ENCODE data around the gene IFIH1. TPM values are rescaled to one million over a fixed set of nuclear protein-coding genes. Genes with fewer than 3 reads are reported as not detected.

Gene IFIH1
- total RNA-seq, 1 experiment from 2014 or later: not detected

DNA sequence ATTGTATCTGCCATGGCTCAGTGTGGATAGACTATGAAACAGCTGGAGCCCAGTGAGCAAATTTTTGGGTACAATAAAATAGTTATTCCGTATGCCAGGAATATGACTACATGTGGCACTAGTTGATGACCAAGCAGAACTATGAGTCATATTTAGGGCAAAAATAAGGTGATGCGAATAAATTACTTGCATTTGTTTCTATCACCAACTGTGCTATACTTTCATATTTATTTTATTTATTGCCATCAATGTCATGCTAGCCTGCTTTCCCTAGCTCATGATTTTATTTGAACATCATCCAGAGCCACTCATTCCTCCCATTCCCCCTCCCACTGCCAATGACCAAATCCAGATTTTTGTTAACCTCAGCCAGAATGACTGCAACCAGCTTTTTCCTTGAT is 61.9 kb downstream of the IFIH1 start:
- Histone ChIP-seq H3K9me3 (replicated peaks) (no peaks in the 10 kb centered on the region), H3K27ac (no peak overlapping the region)

GRCh38 chr2:162254236-162254871 is 64.1 kb downstream of the IFIH1 start:
- H3K9me3 ChIP-seq (replicated peaks): no peaks in the 10 kb centered on the region
- H3K36me3 ChIP-seq: no peaks in the 10 kb centered on the region
- no peaks in the 10 kb centered on the region for H3K4me1 ChIP-seq

More for the DNA sequence above, 61.9 kb downstream of the IFIH1 start:
- Histone ChIP-seq H3K4me1 (0 out of 2 replicates have a peak, but pooled peaks cover 3% of the 10 kb centered on the region), H3K36me3 (no peaks in the 10 kb centered on the region), H3K27me3 (no peaks in the 10 kb centered on the region), H3K4me3 (no peak overlapping the region)
- DNase-seq: no peak

DNA sequence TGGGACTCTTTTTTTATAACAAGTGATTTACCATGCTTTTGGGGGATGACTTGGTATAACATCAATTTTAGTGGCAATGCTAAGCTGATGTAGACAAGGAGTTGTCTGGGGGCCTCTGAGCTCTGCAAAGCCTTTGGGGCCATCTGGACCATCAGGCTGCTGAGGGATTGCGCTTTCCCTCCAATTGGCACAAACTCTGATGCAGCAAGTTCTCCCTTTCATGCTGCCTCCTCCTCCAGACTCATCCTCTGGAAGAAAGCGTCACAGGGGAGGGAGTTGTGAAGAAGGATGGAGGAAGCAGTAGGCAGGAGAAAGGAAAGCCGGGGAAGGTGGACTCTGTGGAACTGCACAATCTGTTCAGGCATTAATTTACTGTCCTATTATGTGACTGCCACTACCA is 65.0 kb downstream of the IFIH1 start:
- Histone ChIP-seq H3K4me3 (no peak overlapping the region), H3K4me1 (no peaks in the 10 kb centered on the region), H3K9me3 (replicated peaks) (no peaks in the 10 kb centered on the region), H3K27ac (no peak overlapping the region), H3K36me3 (no peaks in the 10 kb centered on the region), H3K27me3 (no peaks in the 10 kb centered on the region)
- no peak for DNase-seq

More at GRCh38 chr2:162254236-162254871, 64.1 kb downstream of the IFIH1 start:
- Histone ChIP-seq H3K4me3 (no peak overlapping the region), H3K27me3 (no peaks in the 10 kb centered on the region), H3K27ac (no peak overlapping the region)
- no peak for DNase-seq

GRCh38 chr2:162252153-162252552 is 66.3 kb downstream of the IFIH1 start:
- H3K27me3 ChIP-seq: no peaks in the 10 kb centered on the region
- no peaks in the 10 kb centered on the region for H3K9me3 ChIP-seq (replicated peaks)
- no peak for DNase-seq

DNA sequence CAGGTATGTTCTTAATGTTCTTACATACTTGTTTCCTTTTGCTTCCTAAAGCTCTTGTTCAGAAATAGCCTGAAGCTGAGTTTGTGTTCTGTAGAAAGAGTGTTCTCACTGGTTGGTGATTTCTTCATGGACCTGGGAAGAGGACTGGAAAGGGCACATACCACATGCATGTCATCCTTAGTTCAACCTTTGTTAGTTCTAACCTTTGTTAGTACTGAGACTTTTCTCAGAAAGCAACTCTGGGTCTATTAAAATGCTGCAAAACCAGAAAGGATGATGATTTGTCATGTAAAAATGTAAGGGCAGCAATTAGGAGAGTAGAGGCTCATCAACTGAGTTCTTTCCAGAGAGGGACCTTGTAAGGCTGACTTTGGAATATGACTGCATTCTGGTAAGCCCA is 72.7 kb downstream of the IFIH1 start:
- Histone ChIP-seq H3K36me3 (no peaks in the 10 kb centered on the region), H3K27me3 (no peaks in the 10 kb centered on the region), H3K4me1 (peaks cover 20% of the 10 kb centered on the region; the same call in 1 of the 2 replicates), H3K4me3 (no peak overlapping the region), H3K9me3 (replicated peaks) (no peaks in the 10 kb centered on the region), H3K27ac (no peak overlapping the region)
- DNase-seq: no peak

More at GRCh38 chr2:162252153-162252552, 66.3 kb downstream of the IFIH1 start:
- Histone ChIP-seq H3K4me3 (no peak overlapping the region), H3K27ac (no peak overlapping the region), H3K4me1 (no peaks in the 10 kb centered on the region), H3K36me3 (no peaks in the 10 kb centered on the region)

DNA sequence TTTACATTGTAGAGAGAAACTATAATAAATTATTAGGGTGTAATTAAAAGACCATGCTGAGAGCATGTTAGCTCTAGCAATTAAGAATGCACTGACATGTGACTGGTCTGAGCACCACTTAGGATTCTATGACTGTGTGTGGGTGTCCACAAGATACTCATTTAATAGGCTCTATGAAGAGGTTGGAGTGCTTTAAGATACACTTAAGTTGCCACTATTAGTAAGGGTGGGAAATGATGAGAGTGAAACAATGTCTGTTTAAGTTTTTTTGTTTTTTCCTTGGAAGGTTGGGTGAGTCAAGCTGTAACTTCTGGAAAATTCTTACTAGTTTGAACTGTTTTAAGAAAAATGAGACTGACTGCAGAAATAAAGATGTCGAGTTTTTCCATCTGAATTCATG is 73.4 kb downstream of the IFIH1 start:
- Histone ChIP-seq H3K27me3 (no peaks in the 10 kb centered on the region), H3K36me3 (no peaks in the 10 kb centered on the region), H3K9me3 (replicated peaks) (no peaks in the 10 kb centered on the region), H3K4me3 (no peak overlapping the region), H3K27ac (no peak overlapping the region), H3K4me1 (peaks cover 20% of the 10 kb centered on the region; the same call in 1 of the 2 replicates)
- no peak for DNase-seq

GRCh38 chr2:162244541-162245031 is 73.9 kb downstream of the IFIH1 start:
- no peaks in the 10 kb centered on the region for H3K36me3 ChIP-seq
- no peak overlapping the region for H3K27ac ChIP-seq
- H3K4me1 ChIP-seq: peaks cover 20% of the 10 kb centered on the region; the same call in 1 of the 2 replicates
- H3K4me3 ChIP-seq: no peak overlapping the region
- no peaks in the 10 kb centered on the region for H3K9me3 ChIP-seq (replicated peaks)
- H3K27me3 ChIP-seq: no peaks in the 10 kb centered on the region
- DNase-seq: no peak

GRCh38 chr2:162243715-162244114 is 74.8 kb downstream of the IFIH1 start:
- Histone ChIP-seq H3K36me3 (no peaks in the 10 kb centered on the region), H3K27me3 (no peaks in the 10 kb centered on the region), H3K27ac (peak overlapping the region; percentile 67; the same call in 1 of the 2 replicates), H3K4me1 (peaks cover 20% of the 10 kb centered on the region; the same call in 1 of the 2 replicates), H3K9me3 (replicated peaks) (no peaks in the 10 kb centered on the region), H3K4me3 (peak overlapping the region; percentile 44)
- DNase-seq: no peak

- Histone ChIP-seq H3K4me3 (peak within 1 kb of the TSS; percentile 44), H3K36me3 (no peaks in the 10 kb centered on the region), H3K4me1 (peaks cover 20% of the 10 kb centered on the region; the same call in 1 of the 2 replicates), H3K27ac (peak within 1 kb of the TSS; percentile 67), H3K27me3 (no peaks in the 10 kb centered on the region), H3K9me3 (replicated peaks) (no peaks in the 10 kb centered on the region)
- peak in 1 of 2 experiments; percentile 37 for DNase-seq
These were observed 75.2 kb downstream of the IFIH1 start, which contains the start of gene FAP for GRCh38 chr2:162243294-162243693. Gene FAP, minus strand, starts transcription at chr2:162243445. Its CDS starts 118 bp downstream, at chr2:162243327.

GRCh38 chr2:162242586-162243280 is 75.8 kb downstream of the IFIH1 start:
- no peaks in the 10 kb centered on the region for H3K27me3 ChIP-seq
- peak in 1 of 2 experiments; percentile 53 for DNase-seq
- H3K27ac ChIP-seq: peak overlapping the region; percentile 67
- H3K9me3 ChIP-seq (replicated peaks): no peaks in the 10 kb centered on the region
- peak overlapping the region; percentile 44 for H3K4me3 ChIP-seq
- H3K36me3 ChIP-seq: no peaks in the 10 kb centered on the region
- H3K4me1 ChIP-seq: peaks cover 20% of the 10 kb centered on the region; the same call in 1 of the 2 replicates

DNA sequence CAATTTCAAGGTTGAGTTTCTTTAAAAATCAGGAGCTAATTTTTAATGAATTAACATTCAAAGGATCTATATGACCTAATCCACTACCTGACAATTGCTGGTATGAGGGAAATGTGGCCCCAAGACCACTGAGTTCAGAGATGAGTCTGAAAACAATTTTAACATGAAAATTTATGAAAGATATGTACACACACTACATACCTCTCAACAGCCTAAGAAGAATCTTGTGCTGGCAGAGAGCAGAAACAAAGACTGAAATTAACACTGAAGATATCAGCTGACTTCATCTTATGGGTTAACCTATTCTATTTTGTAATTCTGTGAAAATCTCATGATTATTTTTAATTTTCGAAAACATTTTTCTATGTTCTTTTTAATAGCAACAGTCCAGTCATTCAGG is 76.9 kb downstream of the IFIH1 start:
- Histone ChIP-seq H3K4me3 (no peak overlapping the region), H3K36me3 (no peaks in the 10 kb centered on the region), H3K4me1 (peaks cover 20% of the 10 kb centered on the region; the same call in 1 of the 2 replicates), H3K9me3 (replicated peaks) (no peaks in the 10 kb centered on the region), H3K27ac (no peak overlapping the region), H3K27me3 (no peaks in the 10 kb centered on the region)
- DNase-seq: no peak

DNA sequence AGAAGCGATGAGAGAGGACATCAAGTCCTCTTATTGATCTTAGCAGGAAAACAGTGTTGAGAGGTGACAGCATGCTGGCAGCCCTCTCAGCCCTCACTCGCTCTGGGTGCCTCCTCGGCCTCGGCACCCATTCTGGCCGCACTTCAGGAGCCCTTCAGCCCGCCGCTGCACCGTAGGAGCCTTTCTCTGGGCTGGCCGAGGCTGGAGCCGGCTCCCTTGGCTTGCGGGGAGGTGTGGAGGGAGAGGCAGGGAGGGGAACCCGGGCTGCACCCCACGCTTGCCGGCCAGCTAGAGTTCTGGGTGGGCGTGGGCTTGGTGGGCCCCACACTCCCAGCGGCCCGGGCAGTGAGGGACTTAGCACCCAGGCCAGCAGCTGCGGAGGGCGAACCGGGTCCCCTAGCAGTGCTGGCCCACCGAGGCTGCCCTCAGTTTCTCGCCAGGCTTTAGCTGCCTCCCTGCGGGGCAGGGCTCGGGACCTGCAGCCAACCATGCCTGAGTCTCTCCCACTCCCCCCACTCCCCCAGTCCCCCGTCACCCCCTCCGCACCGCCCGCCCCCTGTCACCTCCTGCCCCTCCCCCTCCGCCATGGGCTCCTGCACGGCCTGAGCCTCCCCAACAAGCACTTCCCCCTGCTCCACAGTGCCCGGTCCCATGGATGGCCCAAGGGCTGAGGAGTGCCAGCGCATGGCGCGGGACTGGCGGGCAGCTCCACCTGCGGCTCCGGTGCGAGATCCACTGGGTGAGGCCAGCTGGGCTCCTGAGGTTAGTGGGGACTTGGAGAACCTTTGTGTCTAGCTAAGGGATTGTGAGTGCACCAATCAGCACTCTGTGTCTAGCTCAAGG is 83.6 kb downstream of the IFIH1 start:
- no peaks in the 10 kb centered on the region for H3K4me1 ChIP-seq
- H3K9me3 ChIP-seq (replicated peaks): no peaks in the 10 kb centered on the region
- H3K27ac ChIP-seq: no peak overlapping the region
- H3K27me3 ChIP-seq: no peaks in the 10 kb centered on the region
- no peak for DNase-seq
- H3K4me3 ChIP-seq: no peak overlapping the region
- no peaks in the 10 kb centered on the region for H3K36me3 ChIP-seq

DNA sequence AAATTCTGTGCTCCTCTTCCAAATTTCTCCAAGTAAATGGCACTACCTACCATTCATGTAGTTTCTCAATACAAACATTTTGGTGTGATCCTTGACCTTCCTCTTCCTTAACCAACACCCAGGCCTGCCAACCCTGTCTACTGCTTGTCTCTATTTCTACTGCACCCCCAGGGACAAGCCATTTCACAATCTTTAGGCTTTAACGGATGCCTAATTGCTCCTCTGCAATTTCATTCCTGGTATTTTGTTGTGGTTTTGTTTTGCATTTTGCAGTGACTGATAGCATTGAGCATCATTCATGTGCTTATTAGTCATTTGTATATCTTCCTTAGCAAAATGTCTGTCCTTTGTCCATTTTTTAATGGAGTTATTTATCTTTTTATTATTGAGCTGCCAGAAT is 85.3 kb downstream of the IFIH1 start:
- H3K36me3 ChIP-seq: no peaks in the 10 kb centered on the region
- DNase-seq: no peak
- H3K27ac ChIP-seq: no peak overlapping the region
- no peaks in the 10 kb centered on the region for H3K27me3 ChIP-seq
- no peak overlapping the region for H3K4me3 ChIP-seq
- H3K4me1 ChIP-seq: no peaks in the 10 kb centered on the region
- H3K9me3 ChIP-seq (replicated peaks): no peaks in the 10 kb centered on the region

DNA sequence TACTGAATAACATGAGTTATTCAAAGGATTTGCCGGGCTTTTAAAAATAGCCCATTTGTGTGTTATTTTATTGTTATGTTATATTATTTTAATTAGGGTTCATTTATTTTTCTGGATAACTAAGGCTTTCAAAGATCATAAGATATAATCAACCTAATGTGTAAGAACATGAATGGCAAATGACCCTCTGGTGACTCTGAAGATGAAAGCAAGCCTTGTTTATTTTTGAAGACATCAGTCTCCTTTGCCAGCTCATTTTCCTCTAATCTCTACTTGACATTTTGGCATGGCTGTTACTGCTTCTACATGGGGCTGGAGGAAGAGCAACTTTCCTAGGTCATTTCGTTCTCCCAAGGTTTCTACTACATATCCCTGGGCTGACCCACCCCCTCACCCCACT is 85.8 kb downstream of the IFIH1 start:
- H3K27ac ChIP-seq: no peak overlapping the region
- H3K36me3 ChIP-seq: no peaks in the 10 kb centered on the region

More for the DNA sequence above, 85.8 kb downstream of the IFIH1 start:
- Histone ChIP-seq H3K4me3 (no peak overlapping the region), H3K4me1 (no peaks in the 10 kb centered on the region), H3K27me3 (no peaks in the 10 kb centered on the region), H3K9me3 (replicated peaks) (no peaks in the 10 kb centered on the region)
- DNase-seq: no peak
